ENCODE data around the gene SLC10A6.

- TF ChIP-seq CTCF (IDR thresholded peaks at IDR 0.05; ENCODE audit: insufficient read depth, low read length, poor library complexity, severe bottlenecking) (no peak), EZH2phosphoT487 (conservative IDR thresholded peaks at IDR 0.05; ENCODE audit: low read length) (no peak)
Measured at GRCh38 chr4:86822136-86822535, 27.0 kb downstream of the SLC10A6 start.
